ENCODE measurements around the gene TINAG. TPM values are rescaled to one million over a fixed set of nuclear protein-coding genes. Genes with fewer than 3 reads are reported as not detected.
A peak's percentile ranks its signal among the peaks of the same experiment; 100 is the strongest.

Gene TINAG
- total RNA-seq, 1 donor: not detected

- no peak for TF ChIP-seq CTCF (IDR thresholded peaks at IDR 0.05; ENCODE audit: insufficient read depth, low read length)
- peak; percentile 22 for DNase-seq (ENCODE audit: low read depth)
- H3K4me3 ChIP-seq (ENCODE audit: low read depth, low read length): no peak overlapping the region
Measured at GRCh38 chr6:54286141-54286540, 22.1 kb upstream of the TINAG start.

GRCh38 chr6:54288474-54288873 is 19.8 kb upstream of the TINAG start:
- TF ChIP-seq CTCF (IDR thresholded peaks at IDR 0.05; ENCODE audit: insufficient read depth, low read length): no peak
- H3K4me3 ChIP-seq (ENCODE audit: low read depth, low read length): no peak overlapping the region
- no peak for DNase-seq (ENCODE audit: low read depth)

GRCh38 chr6:54289426-54289825 is 18.8 kb upstream of the TINAG start:
- no peak for TF ChIP-seq CTCF (IDR thresholded peaks at IDR 0.05; ENCODE audit: insufficient read depth, low read length)
- peak; percentile 24 for DNase-seq (ENCODE audit: low read depth)
- H3K4me3 ChIP-seq (ENCODE audit: low read depth, low read length): no peak overlapping the region

- DNase-seq (ENCODE audit: low read depth): peak; percentile 62
- no peak overlapping the region for H3K4me3 ChIP-seq (ENCODE audit: low read depth, low read length)
- no peak for TF ChIP-seq CTCF (IDR thresholded peaks at IDR 0.05; ENCODE audit: insufficient read depth, low read length)
Measured at GRCh38 chr6:54291146-54291545, 17.1 kb upstream of the TINAG start.

GRCh38 chr6:54291738-54292137 is 16.5 kb upstream of the TINAG start:
- peak; percentile 25 for DNase-seq (ENCODE audit: low read depth)
- TF ChIP-seq CTCF (IDR thresholded peaks at IDR 0.05; ENCODE audit: insufficient read depth, low read length): no peak
- no peak overlapping the region for H3K4me3 ChIP-seq (ENCODE audit: low read depth, low read length)

- no peak overlapping the region for H3K4me3 ChIP-seq (ENCODE audit: low read depth, low read length)
- DNase-seq (ENCODE audit: low read depth): no peak
- TF ChIP-seq CTCF (IDR thresholded peaks at IDR 0.05; ENCODE audit: insufficient read depth, low read length): no peak
Measured at GRCh38 chr6:54294965-54295532, 13.2 kb upstream of the TINAG start.
